Embryonic facial prominence (tissue), 1 donor: ENCODE results near the gene TBC1D16.
"Not testable (repeated sequence)": the region's sequence is repeated elsewhere in the genome, so short reads cannot be mapped to it uniquely, and the experiment has no call there.

Experiments used
- DNase-seq: peaks from one replicate; pipeline ENCODE4 v3.0.0-alpha.2; 2016; ENCODE audit errors: extremely low spot score

The TBC1D16 gene

DNA sequence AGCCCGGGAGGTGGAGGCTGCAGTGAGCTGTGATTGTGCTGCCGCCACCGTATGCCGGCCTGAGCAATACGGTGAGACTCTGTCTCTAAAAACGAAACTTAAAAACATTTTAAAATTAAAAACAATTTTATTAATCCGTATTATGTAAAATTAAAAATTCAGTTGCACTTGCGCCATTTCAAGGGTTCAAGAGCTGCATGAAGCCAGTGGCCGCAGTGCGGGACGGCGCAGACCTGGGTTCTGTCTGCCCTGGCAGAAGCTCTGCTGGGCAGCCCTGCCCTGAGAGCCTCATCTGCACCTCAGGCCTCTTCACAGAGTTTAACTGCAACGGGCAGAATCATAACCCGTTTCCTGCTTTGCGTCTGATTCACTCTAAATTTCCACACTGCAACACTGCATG, 31.7 kb downstream of the TBC1D16 start:
- no peak for DNase-seq

DNA sequence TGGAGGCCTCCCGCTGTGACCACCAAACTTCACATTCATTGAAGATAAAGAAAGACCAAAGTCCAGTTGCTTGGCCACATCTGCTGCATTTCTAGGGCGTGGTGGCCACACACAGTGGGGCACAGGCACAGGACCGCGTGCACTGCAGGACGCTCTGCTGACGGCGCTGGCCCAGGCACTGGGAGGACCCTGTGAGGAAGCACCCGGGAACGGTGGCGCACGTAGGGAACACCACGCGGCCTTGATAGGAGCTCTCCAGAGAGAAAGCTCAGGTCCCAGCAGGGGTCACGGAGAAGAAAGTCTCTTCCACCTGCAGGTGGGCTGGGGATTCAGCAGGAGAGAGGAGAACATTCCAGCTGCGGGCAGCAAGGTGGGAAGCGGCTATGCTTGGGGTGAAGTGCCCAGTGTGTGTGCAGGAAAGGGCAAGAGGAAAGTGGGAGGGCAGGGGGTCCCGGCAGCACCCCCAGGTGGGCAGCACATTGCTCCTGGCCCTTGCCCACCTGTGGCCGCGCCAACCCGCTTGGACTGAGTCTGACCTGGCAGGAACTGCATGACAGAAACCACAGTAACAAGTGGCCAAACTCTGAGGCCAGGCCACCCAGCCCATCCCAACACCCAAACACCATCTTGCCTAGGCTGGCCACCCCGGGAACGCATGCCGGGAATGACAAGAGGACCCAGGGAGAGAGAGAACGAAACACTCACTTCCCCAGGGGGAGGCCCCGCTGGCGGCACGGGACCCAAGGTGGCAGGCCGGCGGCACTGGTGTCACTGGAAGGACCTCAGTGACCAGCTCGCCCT, 32.8 kb downstream of the TBC1D16 start:
- no peak for DNase-seq

DNA sequence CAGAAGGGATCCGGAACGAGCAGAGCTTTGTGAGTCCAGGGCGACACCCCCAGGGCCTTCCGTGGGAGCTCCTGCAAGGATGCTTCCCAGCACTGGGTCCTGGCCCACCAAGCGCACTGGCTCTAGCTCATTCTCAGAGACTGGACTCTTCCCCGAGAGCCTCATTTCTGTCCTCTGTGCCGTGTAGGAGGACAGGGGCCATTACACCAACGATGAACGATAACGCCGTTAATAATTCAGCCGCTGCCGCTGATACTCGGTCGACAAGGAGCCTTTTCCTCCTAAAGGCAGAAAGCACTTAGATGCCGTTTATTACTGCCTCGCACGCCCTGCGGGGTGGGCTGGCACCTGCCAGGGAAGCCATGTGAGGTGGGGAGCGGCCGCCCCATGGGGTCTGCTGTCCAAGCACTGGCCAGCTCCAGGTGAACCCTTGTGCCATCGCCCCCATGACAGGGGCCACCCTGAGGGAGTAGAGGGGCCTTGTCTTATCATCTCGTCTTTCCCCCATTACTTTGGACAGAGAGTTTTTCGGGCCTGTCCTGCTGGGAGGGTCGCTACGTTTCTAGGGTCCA, 33.5 kb downstream of the TBC1D16 start:
- DNase-seq = no peak

DNA sequence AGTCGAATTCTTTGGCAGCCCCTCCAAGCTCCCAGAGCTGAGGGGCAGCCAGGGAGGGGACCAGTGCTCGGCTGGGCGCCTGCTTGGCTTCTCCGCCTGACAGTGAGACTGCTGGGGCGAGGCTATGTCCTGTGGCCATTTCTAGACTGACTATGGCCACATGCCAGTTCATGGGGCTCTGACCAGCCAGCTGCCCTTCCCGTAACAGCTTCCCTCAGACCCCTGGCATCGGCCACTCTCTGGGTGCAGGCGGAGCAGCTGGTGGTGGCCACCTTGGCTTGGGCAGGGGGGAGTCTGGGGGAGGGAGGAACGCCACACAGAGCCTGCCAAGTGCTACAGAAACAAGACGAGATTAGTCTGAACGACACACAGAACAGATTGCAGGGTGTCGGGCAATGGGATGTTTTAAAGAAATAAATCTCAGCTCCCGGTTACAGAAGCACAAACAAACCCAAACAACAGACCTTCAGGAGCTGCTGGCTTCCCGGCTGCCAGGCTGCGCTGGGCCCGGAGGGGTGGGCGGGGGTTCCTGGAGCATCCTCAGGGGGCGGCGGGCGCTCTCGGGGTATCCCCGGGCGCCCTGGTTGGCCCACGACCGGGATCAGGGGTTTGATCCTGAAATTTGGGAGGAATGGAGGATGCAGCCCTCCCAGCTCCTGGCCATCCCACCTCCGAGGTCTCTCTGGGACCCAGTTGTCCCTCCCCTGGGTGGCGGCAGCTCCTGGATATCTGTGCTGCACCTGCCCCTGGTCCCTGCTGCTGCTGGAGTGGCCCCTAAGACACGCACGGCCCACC, 34.5 kb downstream of the TBC1D16 start:
- no peak for DNase-seq

DNA sequence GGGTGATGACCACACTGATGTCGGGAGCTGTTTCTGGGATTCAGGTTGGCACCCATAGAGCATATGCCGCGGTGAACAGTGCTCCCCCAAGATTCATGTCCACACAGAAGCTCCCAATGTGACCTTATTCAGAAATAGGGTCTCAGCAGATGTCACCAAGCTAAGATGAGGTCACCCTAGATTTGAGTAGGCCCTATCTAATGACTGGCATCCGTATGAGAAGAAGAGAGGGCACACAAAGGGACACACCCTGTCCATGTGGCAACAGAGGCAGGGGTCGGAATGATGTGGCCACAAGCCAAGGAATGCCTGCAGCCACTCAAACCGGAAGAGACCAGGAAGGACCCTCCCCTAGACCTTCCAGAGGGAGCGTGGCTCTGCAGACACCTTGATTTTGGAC, 35.5 kb downstream of the TBC1D16 start:
- DNase-seq = no peak

DNA sequence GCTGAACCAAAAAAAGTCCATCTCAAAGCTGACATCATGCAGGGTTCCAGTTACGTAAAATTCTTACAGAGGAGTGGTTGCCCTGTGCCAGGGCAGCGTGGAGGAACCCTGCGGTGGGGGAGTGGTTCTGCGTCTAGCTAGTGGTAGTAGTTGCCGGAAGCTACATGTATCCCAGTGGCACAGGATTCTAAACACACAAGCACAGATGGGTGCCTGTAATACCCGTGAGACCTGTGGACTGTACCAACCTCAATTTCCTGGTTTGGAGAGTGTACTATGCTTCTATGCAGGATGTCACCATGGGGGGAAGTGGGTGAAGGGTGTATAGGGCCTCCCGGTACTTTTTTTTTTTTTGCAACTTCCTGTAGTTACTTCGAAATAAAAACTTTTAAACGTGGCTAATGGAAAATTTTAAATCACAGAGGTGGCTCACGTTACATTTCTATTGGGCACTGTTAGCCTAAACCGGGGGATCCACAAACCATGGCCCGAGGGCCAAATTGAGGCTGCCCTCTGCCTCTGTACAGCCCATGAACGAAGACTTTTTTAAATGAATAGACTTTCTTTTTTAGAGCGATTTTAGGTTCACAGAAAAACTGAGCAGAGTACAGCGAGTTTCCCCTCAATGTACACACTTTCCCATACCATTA, 38.5 kb downstream of the TBC1D16 start:
- no peak for DNase-seq

DNA sequence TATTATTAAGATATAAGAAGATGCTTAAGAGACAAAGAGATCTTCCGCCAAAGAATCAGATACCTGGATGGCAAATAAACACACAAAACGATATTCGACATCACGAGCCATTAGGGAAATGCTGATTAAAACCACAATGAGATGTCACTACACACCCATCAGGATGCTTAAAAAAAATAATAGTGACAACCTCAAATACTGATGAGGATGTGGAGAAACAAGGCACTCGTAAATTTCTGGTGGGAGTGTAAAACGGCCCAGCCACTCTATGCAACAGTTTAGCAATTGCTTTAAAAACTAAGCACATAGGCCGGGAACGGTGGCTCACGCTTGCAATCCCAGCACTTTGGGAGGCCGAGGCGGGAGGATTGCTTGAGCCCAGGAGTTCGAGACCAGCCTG, 39.4 kb downstream of the TBC1D16 start:
- no peak for DNase-seq

DNA sequence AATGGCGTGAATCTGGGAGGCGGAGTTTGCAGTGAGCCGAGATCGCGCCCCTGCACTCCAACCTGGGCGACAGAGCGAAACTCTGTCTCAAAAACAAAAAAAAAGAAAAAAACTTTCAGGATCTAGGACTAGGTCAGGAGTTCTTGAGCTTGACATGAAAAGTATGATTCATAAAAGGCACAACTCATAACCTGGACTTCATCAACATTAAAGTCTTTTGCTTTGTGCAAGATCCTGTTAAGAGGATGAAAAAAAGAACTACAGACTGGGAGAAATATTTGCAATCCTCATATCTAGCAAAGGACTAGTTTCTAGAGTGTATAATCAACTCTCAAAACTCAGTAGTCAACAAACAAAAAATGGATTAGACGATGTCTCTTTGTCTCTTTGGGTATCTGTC, 40.0 kb downstream of the TBC1D16 start:
- no peak for DNase-seq

DNA sequence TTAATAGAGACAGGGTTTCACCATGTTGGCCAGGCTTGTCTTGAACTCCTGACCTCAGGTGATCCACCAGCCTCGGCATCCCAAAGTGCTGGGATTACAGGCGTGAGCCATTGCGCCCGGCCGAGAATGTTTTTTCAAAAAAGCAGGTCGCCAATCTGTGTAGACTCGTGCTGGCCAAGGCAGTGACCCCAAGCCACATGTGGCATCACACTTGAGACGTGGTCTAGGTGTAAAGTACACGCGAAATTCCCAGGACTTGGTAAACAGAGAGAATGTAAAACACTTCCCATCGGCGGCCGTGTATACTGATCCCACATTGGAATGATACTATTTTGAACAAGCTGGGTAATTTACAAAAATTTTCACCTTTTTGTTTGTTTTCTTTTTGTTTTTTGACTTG, 41.1 kb downstream of the TBC1D16 start:
- no peak for DNase-seq

DNA sequence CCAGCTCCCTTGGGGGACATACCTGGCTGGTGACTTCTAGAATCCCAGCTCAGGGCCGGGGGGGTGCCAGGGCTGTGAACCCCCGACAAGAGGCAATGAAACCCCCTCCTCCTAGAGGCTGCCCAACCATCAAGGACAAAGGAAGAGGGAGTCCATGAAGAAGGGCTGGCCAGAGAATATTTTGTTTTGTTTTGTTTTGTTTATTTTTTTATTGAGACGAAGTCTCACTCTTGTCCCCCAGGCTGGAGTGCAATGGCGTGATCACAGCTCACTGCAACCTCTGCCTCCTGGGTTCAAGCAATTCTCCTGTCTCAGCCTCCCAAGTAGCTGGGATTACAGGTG, 41.5 kb downstream of the TBC1D16 start:
- DNase-seq = not testable (repeated sequence)

DNA sequence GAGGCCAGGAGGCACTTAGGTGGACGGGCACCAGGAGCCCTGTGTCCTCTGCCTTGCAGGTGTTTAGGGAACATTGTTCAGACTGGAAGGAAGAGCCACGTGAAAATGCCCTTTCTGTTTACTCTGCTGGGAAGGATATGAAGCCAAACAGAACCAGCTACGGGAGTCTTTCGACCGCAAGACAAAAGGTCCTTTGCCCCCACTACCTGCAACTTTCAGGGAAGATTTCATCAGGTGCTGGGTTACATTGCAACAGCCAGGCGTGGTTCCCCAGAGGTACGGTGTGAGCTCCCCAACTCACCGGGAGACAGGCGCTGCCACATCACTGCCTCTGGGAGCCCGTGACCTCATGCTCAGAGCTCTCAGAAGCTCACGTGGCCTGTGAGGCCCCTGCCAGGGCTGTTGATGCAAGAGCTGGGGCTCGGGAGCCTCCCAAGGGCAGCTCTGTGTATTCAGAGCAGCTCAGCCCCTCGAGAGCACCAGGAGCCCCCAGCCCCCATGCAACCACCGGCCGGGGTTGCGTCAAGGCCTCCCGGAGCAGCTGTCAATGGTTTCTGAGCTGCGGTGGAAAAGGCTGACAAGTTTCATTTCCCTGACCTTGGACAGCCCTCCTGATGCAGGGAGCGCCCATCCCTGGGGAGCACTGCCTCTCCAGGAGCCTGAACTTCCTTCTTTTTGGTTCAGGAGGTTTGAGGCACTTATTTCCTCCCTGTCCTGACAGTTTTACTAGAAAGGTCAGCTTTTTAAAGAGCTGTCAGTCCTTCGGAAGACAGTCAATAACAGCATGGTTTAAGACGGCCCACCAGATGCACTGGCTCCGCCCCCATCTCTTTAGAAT, 42.1 kb downstream of the TBC1D16 start:
- DNase-seq = peak; percentile 42

DNA sequence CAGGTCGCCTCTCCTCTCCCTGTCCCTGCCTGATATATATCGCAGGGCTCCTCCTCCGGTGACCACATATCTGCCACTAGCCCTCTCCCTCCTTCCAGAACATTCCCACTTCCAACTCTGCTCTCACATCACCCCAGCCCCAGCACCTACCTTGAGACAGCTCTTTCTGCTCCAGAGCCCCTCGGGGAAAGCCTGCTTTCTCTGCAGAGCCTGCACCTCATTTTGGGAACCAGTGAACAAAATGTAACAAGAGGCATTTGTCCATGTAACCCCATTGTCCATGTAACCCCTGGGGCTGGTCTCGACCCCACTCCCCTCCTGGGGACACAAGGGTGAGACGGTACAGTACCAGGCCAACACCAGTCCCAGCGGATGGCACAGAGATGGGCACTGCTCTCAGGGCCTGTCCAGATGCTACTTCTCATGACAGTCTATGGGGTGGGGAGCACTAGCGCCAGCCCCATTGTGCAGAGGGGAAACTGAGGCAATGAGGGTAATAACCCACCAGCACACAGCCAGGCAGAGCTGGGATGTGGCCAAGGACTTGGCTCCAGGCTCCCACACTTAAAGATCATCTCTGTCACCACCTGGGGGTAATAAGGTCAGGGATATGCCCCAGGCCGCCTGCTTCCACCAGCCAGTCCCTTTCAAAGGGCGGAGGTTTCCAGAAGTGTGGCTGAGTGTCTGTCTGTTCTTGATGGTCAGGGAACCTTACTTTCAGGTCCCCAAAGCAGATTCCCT, 42.9 kb downstream of the TBC1D16 start:
- no peak for DNase-seq

DNA sequence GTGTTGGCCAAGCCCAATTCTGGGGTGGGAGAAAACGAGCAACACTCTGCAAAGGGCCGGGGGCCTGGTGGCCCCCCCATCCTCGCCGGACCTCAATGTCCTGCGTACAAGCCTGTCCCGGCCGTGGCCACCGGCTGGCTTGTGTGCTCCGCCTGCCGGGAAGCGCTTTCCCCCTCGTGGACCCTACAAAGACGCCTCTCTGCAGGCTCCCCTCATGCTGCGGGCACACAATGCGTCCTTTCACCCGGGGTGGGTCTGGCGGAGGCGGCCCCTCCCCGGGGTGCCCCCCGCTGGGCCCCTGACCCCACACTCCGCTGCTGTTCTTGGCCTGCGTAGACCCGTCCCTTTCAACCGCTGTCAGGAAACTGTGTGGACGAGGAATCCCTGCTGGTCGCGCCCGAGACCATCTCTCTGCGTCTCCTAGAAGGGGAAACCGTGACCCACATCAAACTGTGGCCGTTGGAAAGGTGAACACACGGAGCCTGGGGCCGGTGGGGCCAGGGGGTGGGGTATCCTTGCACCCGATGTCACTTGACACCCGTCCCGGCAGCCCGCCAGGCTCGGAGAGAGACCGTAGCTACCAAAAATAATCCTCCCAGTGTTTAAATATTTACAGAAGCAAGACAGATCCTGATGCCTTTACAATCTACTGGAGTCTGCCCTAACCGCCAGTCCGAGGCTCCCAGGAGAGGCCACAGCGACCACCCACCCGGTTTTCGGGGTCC, 43.6 kb downstream of the TBC1D16 start:
- no peak for DNase-seq

DNA sequence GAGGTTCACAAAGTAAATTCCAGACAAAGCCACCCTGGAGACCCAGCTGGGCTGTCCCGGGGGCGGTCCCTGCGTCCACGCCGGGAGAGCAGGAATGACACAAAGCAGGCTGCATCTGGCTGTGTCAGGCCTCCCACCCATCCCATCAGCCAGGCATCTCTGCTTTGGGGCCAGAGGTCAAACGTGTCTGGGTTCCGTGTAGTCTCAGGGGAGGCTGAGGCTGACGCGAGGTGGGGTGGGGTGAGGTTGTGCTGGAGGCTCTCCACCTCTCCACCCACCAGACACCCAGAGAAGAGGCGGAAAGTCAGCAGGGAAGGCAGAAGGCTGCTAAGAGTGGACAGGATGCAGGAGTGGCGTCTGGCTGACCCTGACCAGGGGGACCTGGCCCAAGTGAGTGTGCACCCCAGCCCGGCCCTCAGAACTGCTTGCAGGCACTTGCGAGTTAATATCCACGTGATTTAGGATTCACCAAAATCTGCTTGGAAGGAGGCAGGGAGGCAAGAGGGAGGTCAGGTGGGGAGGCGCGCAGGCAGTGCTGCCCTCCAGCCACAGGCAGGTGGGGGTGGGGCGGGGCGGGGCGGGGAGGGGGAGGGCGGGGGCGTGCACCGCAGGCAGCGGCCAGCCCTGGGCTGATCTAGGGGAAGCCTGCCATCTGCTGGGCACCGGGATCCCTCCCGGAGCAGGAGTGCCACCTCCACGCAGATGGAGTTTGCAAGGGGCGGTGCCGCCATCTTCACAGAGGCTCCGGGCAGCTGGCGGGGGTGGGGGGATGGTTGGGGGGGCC, 44.3 kb downstream of the TBC1D16 start:
- peak; percentile 65 for DNase-seq

DNA sequence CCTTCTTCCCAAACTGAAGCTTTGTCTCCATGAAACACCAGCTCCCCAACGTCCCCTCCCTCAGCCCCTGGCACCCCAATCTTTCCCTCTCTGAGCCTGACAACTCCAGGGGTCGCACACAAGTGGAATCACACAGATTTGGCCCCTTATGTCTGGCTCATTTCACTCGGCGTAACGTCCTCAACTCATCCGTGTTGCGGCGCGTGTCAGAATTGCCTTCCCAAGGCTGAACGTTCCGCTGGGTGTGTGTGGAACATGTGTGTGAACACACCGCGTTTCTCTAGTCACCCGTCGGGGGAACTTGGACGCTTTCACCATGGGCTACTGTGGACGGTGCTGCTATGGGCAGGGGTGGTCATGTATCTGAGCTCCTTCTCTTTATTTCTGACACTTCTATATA, 45.0 kb downstream of the TBC1D16 start:
- DNase-seq = no peak

DNA sequence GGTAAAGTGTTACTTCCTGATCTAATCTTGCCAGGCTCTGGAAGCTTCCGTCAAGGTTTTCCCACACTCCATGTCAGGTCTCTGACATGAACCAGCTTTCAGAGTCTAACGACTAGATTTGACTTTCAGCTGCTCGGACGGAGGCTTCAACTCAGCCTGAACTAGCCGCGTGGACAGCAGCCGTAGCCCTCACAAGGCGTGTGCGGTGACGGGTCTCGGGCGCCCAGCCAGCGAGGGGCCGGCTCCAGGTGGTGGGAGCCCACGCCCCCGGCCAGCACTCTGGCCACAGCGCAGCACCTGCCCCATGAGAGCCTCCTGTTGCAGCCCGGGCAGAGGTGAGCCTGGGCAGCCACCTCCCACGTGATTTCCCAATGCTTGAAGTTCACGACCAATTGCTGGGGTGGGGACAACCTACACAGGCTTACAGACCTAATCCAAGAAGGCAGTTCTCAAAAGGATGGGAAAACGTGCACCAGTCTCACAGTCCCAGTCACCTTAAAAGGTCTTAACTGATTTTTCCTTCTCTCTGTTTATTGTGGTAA, 45.5 kb downstream of the TBC1D16 start:
- DNase-seq = no peak

DNA sequence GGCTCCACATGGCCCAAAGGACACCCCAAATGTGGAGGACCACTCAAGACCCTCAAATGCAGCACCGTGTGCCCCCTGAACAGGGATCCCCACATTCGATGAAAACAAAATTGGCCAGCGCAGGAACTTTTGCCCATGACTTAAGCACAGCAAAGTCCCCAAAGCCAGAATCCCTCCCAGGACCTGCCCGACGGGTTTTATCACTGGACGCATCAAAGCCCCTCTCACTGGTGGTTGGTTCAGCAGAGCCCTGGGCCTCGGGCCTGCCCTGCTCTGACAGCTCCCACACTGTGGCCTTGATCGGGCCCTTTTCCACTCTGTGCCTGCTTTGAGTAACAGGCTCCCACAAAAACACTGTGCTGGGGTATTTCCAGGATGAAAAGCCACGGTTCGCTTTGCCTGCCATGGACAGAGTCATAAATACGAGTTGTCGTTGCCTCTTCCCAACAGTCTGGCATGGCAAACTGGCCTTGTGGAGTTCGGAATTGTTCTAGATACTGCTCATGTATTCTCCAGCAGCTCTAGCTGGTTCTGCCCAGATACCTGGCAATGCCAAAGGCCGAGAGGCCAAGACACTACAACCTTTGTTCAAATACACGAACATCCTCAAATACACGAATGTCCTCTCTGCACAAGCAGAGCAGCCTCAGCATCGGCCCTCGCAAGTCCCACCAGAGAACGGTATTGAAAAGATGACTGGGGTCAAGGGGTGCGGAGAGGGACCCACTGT, 46.4 kb downstream of the TBC1D16 start:
- no peak for DNase-seq

DNA sequence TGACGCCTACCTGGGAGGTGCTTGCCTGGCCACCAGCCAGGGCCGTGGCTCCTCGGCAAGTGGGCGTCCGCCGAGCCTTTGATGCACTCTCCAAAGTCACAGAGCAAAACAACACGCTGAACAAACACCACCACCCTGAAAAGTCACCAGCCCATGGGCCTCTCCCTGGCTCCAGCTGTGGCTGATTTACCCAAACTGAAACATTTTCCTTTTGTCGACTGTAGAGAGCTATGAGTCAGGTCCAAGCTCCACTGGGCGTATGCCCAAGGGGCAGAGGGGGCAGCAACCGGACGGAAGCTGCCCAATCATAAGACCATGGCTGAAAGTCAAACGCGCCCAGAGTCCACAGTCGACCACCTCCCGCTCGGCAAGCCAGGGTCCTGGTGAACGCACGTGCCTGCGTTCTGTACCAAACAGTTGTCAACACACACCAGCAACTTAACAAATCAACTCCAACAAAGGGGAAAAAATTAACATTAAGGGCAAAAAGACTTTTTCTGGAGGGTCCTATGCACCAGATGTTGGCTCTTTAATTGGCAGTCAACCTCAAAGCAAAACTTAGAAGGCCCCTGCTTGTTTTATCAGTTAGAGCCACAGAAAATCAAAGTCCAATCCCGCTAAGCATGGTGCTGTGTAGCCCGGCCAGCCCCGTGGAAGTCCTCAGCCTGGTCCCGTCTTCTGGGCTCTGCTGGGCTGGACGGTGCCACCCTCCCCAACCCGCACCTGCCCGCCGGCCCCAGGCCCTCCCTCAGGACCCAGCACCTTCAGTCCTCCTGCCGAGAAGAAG, 47.3 kb downstream of the TBC1D16 start:
- no peak for DNase-seq
